ENCODE data around the gene VAPA.

Gene VAPA

GRCh38 chr18:9950289-9951016 is 36.6 kb downstream of the VAPA start:
- Histone ChIP-seq H3K4me2 (no peak overlapping the region), H4K20me1 (ENCODE audit: insufficient read depth) (peaks cover 5% of the 10 kb centered on the region; the same call in 1 of the 2 replicates), H3K27ac (no peak overlapping the region), H3K9ac (no peak overlapping the region), H3K36me3 (ENCODE audit: insufficient read depth) (no peaks in the 10 kb centered on the region), H3K27me3 (ENCODE audit: insufficient read depth, low read depth) (no peaks in the 10 kb centered on the region), H2AFZ (ENCODE audit: low read depth) (no peak overlapping the region), H3K4me1 (ENCODE audit: low read depth, poor library complexity, severe bottlenecking) (peaks cover 29% of the 10 kb centered on the region), H3K79me2 (ENCODE audit: insufficient read depth, low read depth) (peaks cover 6% of the 10 kb centered on the region; the same call in 1 of the 2 replicates), H3K4me3 (IDR thresholded peaks at IDR 0.05; ENCODE audit: insufficient read depth, low read depth, low read length) (no peak overlapping the region)
- no peak for TF ChIP-seq CTCF (conservative IDR thresholded peaks at IDR 0.05; ENCODE audit: low read depth, low read length)

- Histone ChIP-seq H3K4me1 (ENCODE audit: low read depth, poor library complexity, severe bottlenecking) (peaks cover 29% of the 10 kb centered on the region), H3K27ac (no peak overlapping the region), H3K4me2 (no peak overlapping the region), H4K20me1 (ENCODE audit: insufficient read depth) (peaks cover 5% of the 10 kb centered on the region; the same call in 1 of the 2 replicates), H3K79me2 (ENCODE audit: insufficient read depth, low read depth) (peaks cover 6% of the 10 kb centered on the region; the same call in 1 of the 2 replicates), H3K36me3 (ENCODE audit: insufficient read depth) (no peaks in the 10 kb centered on the region), H2AFZ (ENCODE audit: low read depth) (no peak overlapping the region), H3K9ac (no peak overlapping the region), H3K27me3 (ENCODE audit: insufficient read depth, low read depth) (no peaks in the 10 kb centered on the region), H3K4me3 (IDR thresholded peaks at IDR 0.05; ENCODE audit: insufficient read depth, low read depth, low read length) (no peak overlapping the region)
- TF ChIP-seq CTCF (conservative IDR thresholded peaks at IDR 0.05; ENCODE audit: low read depth, low read length) = peak; percentile 83
These were observed 37.4 kb downstream of the VAPA start for GRCh38 chr18:9951022-9951859.

GRCh38 chr18:9952633-9953416 is 39.0 kb downstream of the VAPA start:
- TF ChIP-seq CTCF (conservative IDR thresholded peaks at IDR 0.05; ENCODE audit: low read depth, low read length) = no peak
- Histone ChIP-seq H3K4me3 (IDR thresholded peaks at IDR 0.05; ENCODE audit: insufficient read depth, low read depth, low read length) (no peak overlapping the region), H3K79me2 (ENCODE audit: insufficient read depth, low read depth) (peaks cover 6% of the 10 kb centered on the region; the same call in 1 of the 2 replicates), H3K4me1 (ENCODE audit: low read depth, poor library complexity, severe bottlenecking) (peaks cover 29% of the 10 kb centered on the region), H3K27me3 (ENCODE audit: insufficient read depth, low read depth) (no peaks in the 10 kb centered on the region), H3K4me2 (no peak overlapping the region), H3K36me3 (ENCODE audit: insufficient read depth) (no peaks in the 10 kb centered on the region), H3K27ac (no peak overlapping the region), H4K20me1 (ENCODE audit: insufficient read depth) (peaks cover 5% of the 10 kb centered on the region; the same call in 1 of the 2 replicates), H3K9ac (no peak overlapping the region), H2AFZ (ENCODE audit: low read depth) (no peak overlapping the region)

GRCh38 chr18:9958861-9959399 is 45.1 kb downstream of the VAPA start:
- Histone ChIP-seq H3K27me3 (ENCODE audit: insufficient read depth, low read depth) (no peaks in the 10 kb centered on the region), H3K4me1 (ENCODE audit: low read depth, poor library complexity, severe bottlenecking) (peaks cover 5% of the 10 kb centered on the region), H3K9ac (no peak overlapping the region), H4K20me1 (ENCODE audit: insufficient read depth) (no peaks in the 10 kb centered on the region), H3K4me3 (IDR thresholded peaks at IDR 0.05; ENCODE audit: insufficient read depth, low read depth, low read length) (no peak overlapping the region), H3K79me2 (ENCODE audit: insufficient read depth, low read depth) (no peaks in the 10 kb centered on the region), H3K36me3 (ENCODE audit: insufficient read depth) (no peaks in the 10 kb centered on the region), H2AFZ (ENCODE audit: low read depth) (no peak overlapping the region), H3K27ac (no peak overlapping the region), H3K4me2 (no peak overlapping the region)
- no peak for TF ChIP-seq CTCF (conservative IDR thresholded peaks at IDR 0.05; ENCODE audit: low read depth, low read length)

Measured in KMS-11 (cell line).